ENCODE data around the gene LRRC46. TPM values are rescaled to one million over a fixed set of nuclear protein-coding genes. Genes with fewer than 3 reads are reported as not detected.

LRRC46 gene
- total RNA-seq, 1 donor from 2014 or later, result 0.38 TPM

DNA sequence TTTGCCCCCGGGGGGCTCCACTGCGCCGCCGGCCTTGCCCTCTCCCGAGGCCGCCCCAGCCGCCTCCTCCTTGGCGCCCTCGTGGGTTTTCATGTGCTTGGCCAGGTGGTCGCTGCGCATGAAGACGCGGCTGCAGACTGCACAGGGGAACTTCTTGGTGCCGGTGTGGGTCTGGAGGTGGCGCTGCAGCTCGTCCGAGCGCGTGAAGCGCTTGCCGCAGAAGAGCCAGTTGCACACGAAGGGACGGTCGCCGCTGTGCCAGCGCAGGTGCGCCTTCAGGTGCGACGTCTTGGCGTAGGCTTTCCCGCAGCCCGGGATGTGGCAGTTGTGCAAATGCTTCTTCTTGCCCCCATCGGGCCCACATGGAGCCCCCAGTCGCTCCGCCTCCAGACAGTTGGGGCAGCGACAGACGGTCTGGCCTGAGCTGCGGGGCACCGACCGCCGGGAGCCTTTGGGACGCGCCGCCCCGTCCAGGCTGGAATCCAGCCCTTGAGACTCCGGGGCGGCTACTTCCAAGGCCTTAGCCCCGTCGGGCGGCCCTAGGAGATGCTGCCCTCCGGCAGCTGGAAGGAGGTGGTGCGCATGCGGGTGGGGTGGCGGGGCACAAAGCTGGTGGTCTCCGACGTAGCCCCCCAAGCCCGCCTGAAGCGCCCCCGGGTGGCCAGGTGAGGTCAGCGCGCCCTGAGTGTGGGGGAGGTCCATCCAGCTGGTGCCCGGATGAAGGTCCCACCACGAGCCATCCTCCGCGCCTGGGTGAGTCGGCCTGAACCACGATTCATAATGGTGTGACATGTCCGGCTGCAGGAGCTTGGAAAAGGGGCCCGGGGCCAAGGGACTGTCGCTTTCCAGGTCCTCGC is 16.1 kb downstream of the LRRC46 start:
- no peak overlapping the region for H3K4me3 ChIP-seq (ENCODE audit: low read depth, low read length)
- H3K36me3 ChIP-seq (ENCODE audit: control insufficient read depth, insufficient read depth, low read length), result no peaks in the 10 kb centered on the region
- no peak for DNase-seq (ENCODE audit: low read depth)
- TF ChIP-seq, protein P1, sequence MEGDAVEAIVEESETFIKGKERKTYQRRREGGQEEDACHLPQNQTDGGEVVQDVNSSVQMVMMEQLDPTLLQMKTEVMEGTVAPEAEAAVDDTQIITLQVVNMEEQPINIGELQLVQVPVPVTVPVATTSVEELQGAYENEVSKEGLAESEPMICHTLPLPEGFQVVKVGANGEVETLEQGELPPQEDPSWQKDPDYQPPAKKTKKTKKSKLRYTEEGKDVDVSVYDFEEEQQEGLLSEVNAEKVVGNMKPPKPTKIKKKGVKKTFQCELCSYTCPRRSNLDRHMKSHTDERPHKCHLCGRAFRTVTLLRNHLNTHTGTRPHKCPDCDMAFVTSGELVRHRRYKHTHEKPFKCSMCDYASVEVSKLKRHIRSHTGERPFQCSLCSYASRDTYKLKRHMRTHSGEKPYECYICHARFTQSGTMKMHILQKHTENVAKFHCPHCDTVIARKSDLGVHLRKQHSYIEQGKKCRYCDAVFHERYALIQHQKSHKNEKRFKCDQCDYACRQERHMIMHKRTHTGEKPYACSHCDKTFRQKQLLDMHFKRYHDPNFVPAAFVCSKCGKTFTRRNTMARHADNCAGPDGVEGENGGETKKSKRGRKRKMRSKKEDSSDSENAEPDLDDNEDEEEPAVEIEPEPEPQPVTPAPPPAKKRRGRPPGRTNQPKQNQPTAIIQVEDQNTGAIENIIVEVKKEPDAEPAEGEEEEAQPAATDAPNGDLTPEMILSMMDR (IDR thresholded peaks at IDR 0.05; ENCODE audit: insufficient read depth, low read length, poor library complexity, severe bottlenecking), result peak; percentile 38
- H3K27me3 ChIP-seq (ENCODE audit: control insufficient read depth, insufficient read depth, low read length), result peaks cover 28% of the 10 kb centered on the region

- TF ChIP-seq, protein P1 (IDR thresholded peaks at IDR 0.05; ENCODE audit: insufficient read depth, low read length, poor library complexity, severe bottlenecking), result no peak
These were observed 16.7 kb downstream of the LRRC46 start for GRCh38 chr17:47848198-47848513.

DNA sequence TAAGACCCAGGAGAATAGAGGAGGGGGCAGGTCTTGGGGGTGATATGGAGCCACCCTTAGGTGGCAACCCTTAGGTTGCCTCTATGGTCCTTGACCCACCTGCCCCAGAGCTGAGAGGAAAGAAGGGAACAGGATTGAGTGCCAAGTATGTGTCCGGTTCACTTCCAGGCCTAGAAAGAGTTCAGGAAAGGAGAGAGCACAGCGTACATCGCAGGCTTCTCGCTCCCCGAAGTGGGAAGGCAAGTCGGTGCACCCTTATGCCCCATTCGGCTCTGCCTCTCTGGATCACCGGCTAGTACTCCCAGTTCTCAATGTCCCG is 18.9 kb downstream of the LRRC46 start:
- Histone ChIP-seq H3K27me3 (ENCODE audit: control insufficient read depth, insufficient read depth, low read length) (peaks cover 41% of the 10 kb centered on the region), H3K4me3 (ENCODE audit: low read depth, low read length) (peak overlapping the region; percentile 45), H3K36me3 (ENCODE audit: control insufficient read depth, insufficient read depth, low read length) (no peaks in the 10 kb centered on the region)
- no peak for DNase-seq (ENCODE audit: low read depth)
- TF ChIP-seq, protein P1 (IDR thresholded peaks at IDR 0.05; ENCODE audit: insufficient read depth, low read length, poor library complexity, severe bottlenecking), result no peak

More at GRCh38 chr17:47848198-47848513, 16.7 kb downstream of the LRRC46 start:
- Histone ChIP-seq H3K27me3 (ENCODE audit: control insufficient read depth, insufficient read depth, low read length) (peaks cover 33% of the 10 kb centered on the region), H3K4me3 (ENCODE audit: low read depth, low read length) (no peak overlapping the region), H3K36me3 (ENCODE audit: control insufficient read depth, insufficient read depth, low read length) (no peaks in the 10 kb centered on the region)
- DNase-seq (ENCODE audit: low read depth), result no peak

GRCh38 chr17:47850692-47851573 is 19.5 kb downstream of the LRRC46 start, which contains the start of gene SP6:
TSS of gene SP6 (minus strand) at chr17:47851163. CDS start at chr17:47848429, 2,734 bp downstream.
- H3K36me3 ChIP-seq (ENCODE audit: control insufficient read depth, insufficient read depth, low read length), result no peaks in the 10 kb centered on the region
- TF ChIP-seq, protein P1 (IDR thresholded peaks at IDR 0.05; ENCODE audit: insufficient read depth, low read length, poor library complexity, severe bottlenecking), result no peak
- DNase-seq (ENCODE audit: low read depth), result peak; percentile 42
- H3K27me3 ChIP-seq (ENCODE audit: control insufficient read depth, insufficient read depth, low read length), result peaks cover 44% of the 10 kb centered on the region
- peak within 1 kb of the TSS; percentile 45 for H3K4me3 ChIP-seq (ENCODE audit: low read depth, low read length)

- TF ChIP-seq, protein P1 (IDR thresholded peaks at IDR 0.05; ENCODE audit: insufficient read depth, low read length, poor library complexity, severe bottlenecking), result no peak
- no peak overlapping the region for H3K4me3 ChIP-seq (ENCODE audit: low read depth, low read length)
- peaks cover 44% of the 10 kb centered on the region for H3K27me3 ChIP-seq (ENCODE audit: control insufficient read depth, insufficient read depth, low read length)
- no peak for DNase-seq (ENCODE audit: low read depth)
- H3K36me3 ChIP-seq (ENCODE audit: control insufficient read depth, insufficient read depth, low read length), result no peaks in the 10 kb centered on the region
These were observed 20.3 kb downstream of the LRRC46 start for GRCh38 chr17:47851764-47852112.

Data from kidney epithelial cell (primary cell).